Activated naive CD8-positive, alpha-beta T cell treated with anti-CD3 and anti-CD28 coated beads, Interleukin-2, amount 50 U/mL, for 24 hours (primary cell): ENCODE data around the gene BRF1.
"Not testable (repeated sequence)": the region's sequence is repeated elsewhere in the genome, so short reads cannot be mapped to it uniquely, and the experiment has no call there.

ENCODE experiments used
- ATAC-seq: fragments of 150-1000 bp; cut with Tn5 transposase; one replicate; pipeline ENCODE4 v1.10.0; 2021
- DNase-seq: peaks from one replicate; pipeline ENCODE4 v3.0.0; 2021
- H3K27ac Mint-ChIP-seq: one replicate; pipeline ENCODE4 v1.8.0; 2021; ENCODE audit warnings: mild to moderate bottlenecking, mixed read lengths
- H3K27me3 Mint-ChIP-seq: one replicate; pipeline ENCODE4 v1.8.0; 2021; ENCODE audit warnings: mixed read lengths
- H3K36me3 Mint-ChIP-seq: one replicate; pipeline ENCODE4 v1.8.0; 2021; ENCODE audit warnings: low read depth, mixed read lengths
- H3K4me1 Mint-ChIP-seq: one replicate; pipeline ENCODE4 v1.8.0; 2021; ENCODE audit warnings: mixed read lengths
- H3K4me3 Mint-ChIP-seq: one replicate; pipeline ENCODE4 v1.8.0; 2021; ENCODE audit warnings: mild to moderate bottlenecking, moderate library complexity, mixed read lengths
- H3K9me3 Mint-ChIP-seq: one replicate; pipeline ENCODE4 v1.8.0; 2021; ENCODE audit warnings: mixed read lengths

The BRF1 gene

DNA sequence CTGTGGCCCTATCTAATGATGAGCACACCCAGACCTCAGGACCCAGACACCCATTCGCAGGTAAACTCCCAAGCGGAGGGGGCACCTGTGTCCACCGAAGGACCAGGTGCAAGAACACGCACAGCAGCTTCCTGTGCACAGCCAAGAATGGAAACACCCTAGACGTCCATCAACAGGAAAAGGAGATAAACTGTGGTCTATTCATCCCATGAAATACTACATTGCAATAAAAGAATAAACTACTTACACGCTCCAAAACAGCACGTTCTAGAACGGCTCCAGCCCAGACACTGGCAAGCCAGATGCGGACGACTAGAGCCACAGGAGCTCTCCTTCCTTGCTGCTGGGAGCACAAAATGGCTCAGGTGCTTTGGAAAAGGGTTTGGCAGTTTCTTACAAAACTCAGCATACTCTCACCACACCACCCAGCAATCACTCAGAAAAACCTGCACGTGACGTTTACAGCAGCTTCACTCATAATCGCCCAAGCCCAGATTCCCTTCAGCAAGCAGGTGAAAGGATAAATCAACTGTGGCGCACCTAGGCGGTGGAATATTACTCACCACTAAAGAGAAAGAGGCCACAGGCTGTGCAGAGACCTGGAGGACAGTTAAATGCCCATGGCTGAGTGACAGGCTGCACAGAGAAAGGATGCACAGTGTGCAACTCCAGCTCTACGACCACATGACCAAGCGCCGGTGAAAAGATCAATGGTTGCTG is 21.0 kb downstream of the BRF1 start:
- Mint-ChIP-seq H3K4me3 (no peak overlapping the region), H3K27me3 (no peaks in the 10 kb centered on the region), H3K27ac (no peak overlapping the region), H3K36me3 (no peaks in the 10 kb centered on the region), H3K4me1 (peaks cover 17% of the 10 kb centered on the region), H3K9me3 (no peaks in the 10 kb centered on the region)
- ATAC-seq (no peak), DNase-seq (no peak)

DNA sequence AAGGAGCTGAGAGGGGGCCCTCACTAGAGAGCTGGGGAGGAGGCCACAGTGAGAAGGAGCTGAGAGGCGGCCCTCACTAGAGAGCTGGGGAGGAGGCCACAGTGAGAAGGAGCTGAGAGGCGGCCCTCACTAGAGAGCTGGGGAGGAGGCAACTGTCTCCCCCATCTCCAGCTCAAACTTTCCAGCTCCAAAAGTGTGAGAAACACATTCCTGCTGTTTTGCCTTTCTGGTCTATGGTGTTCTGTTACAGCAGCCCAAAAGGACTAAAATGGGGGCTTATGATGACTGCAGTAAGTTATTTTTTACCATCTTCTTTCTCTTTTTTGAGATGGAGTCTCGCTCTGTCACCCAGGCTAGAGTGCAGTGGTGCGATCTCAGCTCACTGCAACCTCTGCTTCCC is 23.4 kb downstream of the BRF1 start:
- not testable (repeated sequence) for H3K4me1 Mint-ChIP-seq, H3K9me3 Mint-ChIP-seq, ATAC-seq, H3K36me3 Mint-ChIP-seq, H3K27me3 Mint-ChIP-seq, H3K4me3 Mint-ChIP-seq, DNase-seq, H3K27ac Mint-ChIP-seq

DNA sequence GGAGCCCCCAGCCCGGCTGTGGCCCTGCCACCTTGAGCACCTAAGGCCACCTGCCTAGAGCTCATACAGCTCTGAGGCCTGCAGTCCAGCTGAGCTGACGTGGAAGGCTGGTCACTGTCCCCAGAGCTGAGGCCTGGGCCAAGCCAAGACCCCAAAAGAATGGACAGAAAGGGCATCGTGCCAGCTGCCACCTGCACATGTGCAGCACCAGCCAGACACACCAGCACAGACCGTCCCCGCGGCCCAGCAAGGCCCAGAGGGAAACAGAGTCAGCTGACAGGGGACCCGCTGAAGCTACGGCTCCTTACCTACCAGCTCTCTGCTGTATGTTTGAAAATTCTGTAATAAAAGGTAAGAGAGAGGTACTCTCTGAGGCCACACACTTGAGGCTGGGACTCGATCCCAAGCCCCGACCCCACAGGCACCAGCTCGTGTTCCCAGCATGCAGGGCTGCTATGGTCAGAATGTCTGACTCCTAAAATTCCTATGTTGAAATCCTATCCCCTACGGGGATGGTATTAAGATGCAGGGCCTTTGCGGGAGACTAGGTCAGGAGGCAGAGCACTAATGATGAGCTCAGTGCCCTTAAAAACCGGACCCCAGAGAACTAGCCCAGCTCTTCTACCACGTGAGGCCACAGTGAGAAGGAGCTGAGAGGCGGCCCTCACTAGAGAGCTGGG is 25.4 kb downstream of the BRF1 start:
- Mint-ChIP-seq H3K27me3 (no peaks in the 10 kb centered on the region), H3K27ac (no peak overlapping the region), H3K4me3 (no peak overlapping the region), H3K36me3 (no peaks in the 10 kb centered on the region), H3K9me3 (no peaks in the 10 kb centered on the region), H3K4me1 (no peaks in the 10 kb centered on the region)
- ATAC-seq (no peak), DNase-seq (no peak)

DNA sequence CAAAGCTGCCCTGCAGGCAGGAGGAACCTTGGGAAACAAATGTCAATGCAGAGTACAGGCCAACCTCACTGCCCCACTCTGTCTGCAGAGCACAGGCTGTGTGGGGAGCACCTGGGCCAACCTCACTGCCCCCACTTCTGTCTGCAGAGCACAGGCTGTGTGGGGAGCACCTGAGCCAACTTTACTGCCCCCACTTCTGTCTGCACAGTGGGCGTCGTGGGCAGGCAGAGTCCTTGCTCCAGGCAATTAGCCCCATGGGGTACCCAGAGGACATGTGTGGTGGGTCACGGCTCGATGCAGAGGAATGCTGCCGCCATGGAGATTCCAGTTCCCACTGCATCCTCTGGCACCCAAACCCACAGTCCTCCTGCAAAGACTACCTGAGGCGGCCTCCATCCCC is 26.2 kb downstream of the BRF1 start:
- DNase-seq (no peak), ATAC-seq (no peak)
- Mint-ChIP-seq H3K4me1 (no peaks in the 10 kb centered on the region), H3K4me3 (no peak overlapping the region), H3K27ac (no peak overlapping the region), H3K9me3 (no peaks in the 10 kb centered on the region), H3K27me3 (no peaks in the 10 kb centered on the region), H3K36me3 (no peaks in the 10 kb centered on the region)

DNA sequence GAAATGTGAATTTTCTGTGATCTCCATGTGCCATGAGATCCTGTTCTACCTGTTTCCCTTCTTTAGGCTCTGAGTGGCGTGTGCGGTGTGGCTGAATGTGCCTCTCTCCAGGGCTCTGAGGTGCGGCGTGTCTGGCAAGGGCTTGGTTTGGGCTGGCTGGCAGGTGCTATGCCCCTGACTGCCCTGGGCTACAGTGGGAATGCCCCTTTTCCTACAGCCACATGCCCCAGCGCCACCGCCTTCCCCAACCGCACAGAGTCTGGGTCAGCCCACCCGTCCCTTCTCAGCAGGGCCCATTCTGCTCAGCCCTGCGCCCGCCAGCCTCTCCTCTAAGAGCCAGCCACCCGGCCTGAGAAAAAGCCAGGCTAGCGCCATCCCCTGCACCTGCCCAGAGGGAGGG is 27.7 kb downstream of the BRF1 start:
- H3K27ac Mint-ChIP-seq = no peak overlapping the region
- no peak overlapping the region for H3K4me3 Mint-ChIP-seq
- no peaks in the 10 kb centered on the region for H3K27me3 Mint-ChIP-seq
- DNase-seq (no peak), ATAC-seq (no peak)
- H3K9me3 Mint-ChIP-seq = no peaks in the 10 kb centered on the region
- no peaks in the 10 kb centered on the region for H3K36me3 Mint-ChIP-seq
- H3K4me1 Mint-ChIP-seq = no peaks in the 10 kb centered on the region

DNA sequence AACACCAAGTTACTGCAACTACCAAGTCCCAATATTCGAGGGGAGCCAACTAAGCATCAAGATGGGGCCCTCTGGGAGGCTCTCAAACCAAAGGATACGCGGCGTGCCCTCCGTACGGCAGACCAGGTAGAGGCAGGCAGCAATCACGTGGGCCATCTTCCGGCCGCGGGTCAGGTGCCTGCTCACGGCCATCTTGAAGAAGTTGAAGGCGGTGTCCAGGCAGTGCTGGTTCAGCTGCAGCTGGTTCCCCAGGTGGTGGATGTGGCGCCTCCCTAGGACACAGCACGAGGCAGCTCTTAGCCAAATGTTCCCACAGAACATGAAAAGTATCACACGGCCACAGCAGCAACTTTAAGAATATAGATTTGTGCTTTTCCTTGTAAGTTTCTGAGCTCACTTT is 28.2 kb downstream of the BRF1 start:
- Mint-ChIP-seq H3K4me1 (no peaks in the 10 kb centered on the region), H3K27ac (no peak overlapping the region), H3K9me3 (no peaks in the 10 kb centered on the region), H3K36me3 (no peaks in the 10 kb centered on the region), H3K4me3 (no peak overlapping the region), H3K27me3 (no peaks in the 10 kb centered on the region)
- DNase-seq (no peak), ATAC-seq (no peak)

DNA sequence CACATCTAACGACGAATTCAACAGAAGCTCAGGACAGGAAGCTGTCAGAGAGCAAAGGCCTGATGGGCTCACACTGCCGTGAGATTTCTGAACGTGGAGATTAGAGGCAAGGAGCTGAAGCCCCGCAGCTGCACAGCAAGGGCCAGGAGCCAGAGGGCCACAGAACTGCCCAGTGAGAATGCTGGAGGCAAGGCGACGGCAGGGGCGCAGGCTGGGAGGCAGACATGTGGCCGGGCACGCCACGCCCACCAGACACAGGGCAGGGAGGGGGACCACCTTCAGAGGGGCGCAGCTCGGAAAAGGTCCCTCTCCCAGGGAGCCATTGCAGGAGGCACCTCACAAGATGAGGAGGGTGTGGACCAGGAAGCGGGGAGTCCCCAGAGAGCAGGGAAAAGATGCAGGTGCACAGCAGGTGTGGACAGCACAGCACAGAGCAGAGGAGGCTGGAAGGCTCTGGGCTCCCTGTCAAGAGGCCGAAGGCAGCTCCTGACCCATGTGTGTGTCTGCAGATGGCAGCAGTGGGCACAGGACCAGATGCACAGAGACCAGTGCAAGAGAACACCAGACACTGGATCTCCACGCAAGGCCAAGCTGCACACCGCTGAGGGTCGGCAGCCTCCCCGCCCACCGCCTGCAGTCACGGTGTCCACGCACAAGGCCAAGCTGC is 29.4 kb downstream of the BRF1 start:
- Mint-ChIP-seq H3K9me3 (no peaks in the 10 kb centered on the region), H3K36me3 (no peaks in the 10 kb centered on the region), H3K4me1 (no peaks in the 10 kb centered on the region), H3K4me3 (no peak overlapping the region), H3K27ac (no peak overlapping the region), H3K27me3 (no peaks in the 10 kb centered on the region)
- DNase-seq (no peak), ATAC-seq (no peak)

DNA sequence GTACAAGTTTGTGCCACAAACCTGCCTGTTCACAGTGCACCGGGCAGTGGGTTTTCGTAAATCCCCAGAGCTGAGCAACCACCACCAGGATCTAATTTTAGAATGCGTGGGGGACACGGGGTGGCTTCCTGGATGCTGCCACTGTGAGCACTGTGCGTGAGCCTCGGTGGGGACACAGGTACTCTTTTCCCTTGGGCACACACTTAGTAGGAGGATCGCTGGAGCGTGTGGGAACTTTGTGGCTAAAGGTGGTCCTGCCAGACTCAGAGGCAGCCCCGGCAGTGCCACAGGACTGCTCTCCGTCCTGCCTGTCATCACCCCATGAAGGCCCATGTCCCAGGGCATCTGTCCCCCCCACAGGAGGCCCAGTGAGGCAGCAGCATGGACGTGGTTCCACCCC is 31.4 kb downstream of the BRF1 start:
- Mint-ChIP-seq H3K9me3 (no peaks in the 10 kb centered on the region), H3K36me3 (peaks cover 2% of the 10 kb centered on the region), H3K4me1 (no peaks in the 10 kb centered on the region), H3K4me3 (no peak overlapping the region), H3K27ac (no peak overlapping the region), H3K27me3 (no peaks in the 10 kb centered on the region)
- DNase-seq (no peak), ATAC-seq (no peak)

DNA sequence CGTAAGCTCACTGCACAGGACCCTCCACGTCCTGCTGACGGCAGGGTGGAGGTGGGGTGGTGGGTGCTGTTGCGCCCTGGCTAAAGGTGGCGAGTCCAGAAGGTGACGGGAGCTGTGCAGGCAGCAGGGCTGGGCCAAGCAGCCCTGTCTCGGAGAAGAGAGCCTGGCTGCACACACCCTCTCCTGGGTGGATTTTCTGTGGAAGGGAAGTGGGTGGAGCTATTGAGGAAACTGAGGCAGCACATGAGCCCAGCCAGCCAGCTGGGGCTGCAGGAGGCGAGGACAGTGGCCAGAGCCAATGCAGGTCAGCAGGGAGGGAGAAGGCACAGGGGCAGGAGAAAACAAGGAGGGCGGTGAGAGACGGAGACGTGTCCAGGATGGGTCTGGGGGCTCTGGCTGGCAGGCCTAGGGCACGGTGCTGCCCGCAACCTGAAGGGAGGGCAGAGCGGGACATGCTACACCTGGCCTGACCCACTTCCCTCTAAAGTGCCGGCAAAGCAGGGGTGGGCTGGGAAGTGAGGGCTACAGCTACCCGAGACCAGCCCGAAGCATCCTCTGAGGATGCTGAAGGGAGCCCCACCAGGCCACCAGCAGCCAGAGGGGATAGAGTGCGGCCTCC is 32.0 kb downstream of the BRF1 start:
- no peak overlapping the region for H3K27ac Mint-ChIP-seq
- H3K27me3 Mint-ChIP-seq = no peaks in the 10 kb centered on the region
- H3K9me3 Mint-ChIP-seq = no peaks in the 10 kb centered on the region
- no peaks in the 10 kb centered on the region for H3K4me1 Mint-ChIP-seq
- DNase-seq (no peak), ATAC-seq (no peak)
- peaks cover 5% of the 10 kb centered on the region for H3K36me3 Mint-ChIP-seq
- H3K4me3 Mint-ChIP-seq = no peak overlapping the region

DNA sequence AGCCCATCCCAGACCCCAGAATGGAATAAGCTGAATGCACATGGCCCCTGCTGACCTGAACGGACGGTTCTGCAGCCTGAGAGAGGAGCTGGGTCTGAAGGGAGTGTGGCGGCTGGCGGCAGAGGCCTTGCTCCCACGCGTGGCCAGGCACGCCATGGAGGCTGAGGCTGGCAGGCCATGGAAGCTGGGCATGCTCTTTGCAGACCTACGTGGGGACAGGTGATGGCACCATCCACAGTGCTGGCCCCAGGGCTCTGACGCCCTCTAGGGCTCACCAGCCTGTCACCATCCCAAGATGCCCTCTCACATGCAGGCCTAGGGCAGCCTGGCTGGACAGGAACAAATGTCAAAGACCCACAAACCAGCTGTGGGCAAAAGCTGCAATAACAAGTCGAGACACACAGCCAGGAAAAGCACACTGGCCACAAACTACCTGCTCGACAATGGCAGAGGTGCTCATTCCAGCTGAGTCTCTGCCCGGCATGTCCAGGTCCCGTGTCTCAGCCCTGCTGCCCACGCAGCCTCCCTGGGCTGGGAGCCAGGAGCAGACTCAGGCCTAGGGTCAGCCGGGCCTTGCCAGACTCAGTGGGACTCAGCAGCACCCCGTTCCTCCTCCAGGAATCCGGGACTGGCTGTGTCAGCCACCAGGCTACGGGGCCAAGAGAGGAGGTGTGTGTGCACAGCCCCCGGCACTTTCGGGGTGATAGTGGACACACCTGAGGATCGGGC is 32.8 kb downstream of the BRF1 start:
- H3K9me3 Mint-ChIP-seq = no peaks in the 10 kb centered on the region
- H3K27me3 Mint-ChIP-seq = no peaks in the 10 kb centered on the region
- DNase-seq (no peak), ATAC-seq (no peak)
- no peak overlapping the region for H3K4me3 Mint-ChIP-seq
- no peaks in the 10 kb centered on the region for H3K4me1 Mint-ChIP-seq
- no peak overlapping the region for H3K27ac Mint-ChIP-seq
- H3K36me3 Mint-ChIP-seq = peaks cover 6% of the 10 kb centered on the region

DNA sequence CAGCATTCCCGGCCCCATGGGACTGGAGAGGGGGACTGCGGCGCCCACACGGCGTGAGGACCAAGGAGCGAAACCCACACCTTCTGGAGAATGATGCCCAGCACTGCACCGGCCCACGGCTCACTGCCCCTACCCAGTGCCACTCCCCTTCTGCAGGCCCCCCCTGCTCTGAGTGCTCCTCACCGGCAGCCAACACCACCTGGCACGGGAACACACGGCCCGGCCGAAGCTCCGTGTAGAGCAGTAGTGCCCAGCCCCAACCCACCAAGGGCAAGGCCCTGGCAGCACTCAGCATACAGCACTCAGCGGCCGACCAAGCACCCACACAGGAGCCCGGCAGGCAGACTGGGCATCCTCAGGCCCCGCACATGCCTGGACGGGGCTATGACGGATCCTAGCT is 39.0 kb downstream of the BRF1 start:
- no peak for ATAC-seq
- H3K4me3 Mint-ChIP-seq = no peak overlapping the region
- H3K9me3 Mint-ChIP-seq = no peaks in the 10 kb centered on the region
- peaks cover 6% of the 10 kb centered on the region for H3K36me3 Mint-ChIP-seq
- no peaks in the 10 kb centered on the region for H3K27me3 Mint-ChIP-seq
- no peaks in the 10 kb centered on the region for H3K4me1 Mint-ChIP-seq
- no peak for DNase-seq
- no peak overlapping the region for H3K27ac Mint-ChIP-seq

DNA sequence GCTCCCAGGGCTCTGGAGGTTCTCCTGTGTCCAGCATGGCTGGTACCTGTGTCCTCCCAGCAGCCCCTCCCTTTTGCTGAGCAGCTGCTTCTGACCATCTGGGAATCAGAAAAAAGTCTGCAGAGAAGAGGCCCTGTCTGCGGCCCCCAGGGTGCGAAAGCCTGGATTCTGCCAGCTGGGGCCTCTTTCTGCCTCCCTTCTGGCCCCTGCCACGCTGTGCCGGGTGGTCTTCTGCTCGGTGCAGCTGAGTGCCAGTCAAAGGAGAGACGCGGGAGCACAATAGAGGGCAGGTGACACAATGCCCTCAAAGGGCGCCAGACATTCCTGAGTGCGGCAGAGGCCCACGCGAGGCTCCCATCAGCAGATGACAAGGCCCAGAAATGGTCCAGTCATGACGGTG is 39.8 kb downstream of the BRF1 start:
- H3K9me3 Mint-ChIP-seq = no peaks in the 10 kb centered on the region
- DNase-seq (no peak), ATAC-seq (no peak)
- peaks cover 6% of the 10 kb centered on the region for H3K36me3 Mint-ChIP-seq
- H3K4me1 Mint-ChIP-seq = no peaks in the 10 kb centered on the region
- no peaks in the 10 kb centered on the region for H3K27me3 Mint-ChIP-seq
- H3K27ac Mint-ChIP-seq = no peak overlapping the region
- H3K4me3 Mint-ChIP-seq = no peak overlapping the region

DNA sequence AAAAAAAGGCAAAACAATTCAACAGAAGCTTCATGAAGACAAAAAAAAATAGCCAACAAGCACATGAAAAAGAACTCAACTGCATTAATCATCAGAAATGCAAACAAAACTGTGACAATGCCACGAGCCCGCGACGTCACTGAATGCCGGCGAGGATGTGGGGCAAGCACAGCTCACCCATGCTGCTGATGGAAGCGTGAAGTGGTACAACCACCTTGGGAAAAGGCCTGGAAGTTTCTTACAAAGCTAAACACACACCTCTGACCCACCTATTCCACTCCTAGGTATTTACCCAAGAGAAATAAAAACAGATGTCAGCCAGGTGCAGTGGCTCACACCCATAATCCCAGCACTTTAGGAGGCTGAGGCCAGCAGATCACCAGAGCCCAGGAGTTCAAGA is 42.0 kb downstream of the BRF1 start:
- H3K36me3 Mint-ChIP-seq = peaks cover under 1% of the 10 kb centered on the region
- H3K27me3 Mint-ChIP-seq = no peaks in the 10 kb centered on the region
- no peak for DNase-seq
- H3K4me3 Mint-ChIP-seq = no peak overlapping the region
- no peak overlapping the region for H3K27ac Mint-ChIP-seq
- no peaks in the 10 kb centered on the region for H3K9me3 Mint-ChIP-seq
- no peak for ATAC-seq
- peaks cover 2% of the 10 kb centered on the region for H3K4me1 Mint-ChIP-seq

DNA sequence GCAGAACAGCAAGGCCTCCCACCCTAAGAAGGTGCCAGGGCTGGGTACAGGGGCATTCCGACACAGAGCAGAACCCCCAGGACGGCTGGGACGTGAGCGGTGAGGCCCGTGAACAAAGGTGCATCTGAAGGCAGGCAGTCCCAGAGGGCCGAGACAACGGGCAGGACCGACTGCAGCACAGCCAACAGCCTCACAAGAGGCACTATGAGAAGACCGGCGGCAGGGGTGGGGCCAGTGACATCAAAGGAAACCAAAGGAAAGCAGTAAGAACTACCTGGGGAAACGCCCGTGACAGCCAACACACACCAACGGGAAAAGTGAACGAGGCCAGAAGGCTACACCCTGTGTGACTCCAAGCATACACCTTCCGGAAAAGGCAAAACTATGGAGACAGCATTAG is 43.3 kb downstream of the BRF1 start:
- Mint-ChIP-seq H3K4me3 (no peak overlapping the region), H3K4me1 (peaks cover 2% of the 10 kb centered on the region), H3K27ac (no peak overlapping the region)

More for the DNA sequence above, 43.3 kb downstream of the BRF1 start:
- Mint-ChIP-seq H3K36me3 (no peaks in the 10 kb centered on the region), H3K27me3 (no peaks in the 10 kb centered on the region), H3K9me3 (no peaks in the 10 kb centered on the region)
- ATAC-seq = no peak
- DNase-seq = no peak
